ENCODE results near the gene DNAL1. TPM values are rescaled to one million over a fixed set of nuclear protein-coding genes. Genes with fewer than 3 reads are reported as not detected.

Gene DNAL1
- total RNA-seq, 2 donors from 2014 or later: 14.0 to 16.4 TPM

GRCh38 chr14:73718418-73719251 lies 73.8 kb downstream of the DNAL1 start:
- ATAC-seq (no peak), DNase-seq (no peak)
- intact Hi-C loops (cut with DNase I): no loop called here

- ATAC-seq (no peak), DNase-seq (no peak)
- intact Hi-C loops (cut with DNase I): no loop called here
These were observed 74.6 kb downstream of the DNAL1 start for GRCh38 chr14:73719361-73719760.

- no peak for ATAC-seq
These were observed 75.0 kb downstream of the DNAL1 start for GRCh38 chr14:73719791-73720190.

GRCh38 chr14:73720636-73721035 lies 75.8 kb downstream of the DNAL1 start:
- ATAC-seq (no peak), DNase-seq (no peak)
- intact Hi-C loops (cut with DNase I): loop anchor here in 1 of 2 donors (10.0 kb wide), 1 partner anchor 64 kb away; no protein-coding TSS in a partner anchor

More at GRCh38 chr14:73719791-73720190, 75.0 kb downstream of the DNAL1 start:
- intact Hi-C loops (cut with DNase I): loop anchor here in 1 of 2 donors (10.0 kb wide), 1 partner anchor 65 kb away; no protein-coding TSS in a partner anchor
- no peak for DNase-seq

- ATAC-seq (no peak), DNase-seq (no peak)
- intact Hi-C loops (cut with DNase I): loop anchor here in 1 of 2 donors (10.0 kb wide), 1 partner anchor 64 kb away; no protein-coding TSS in a partner anchor
These were observed 76.5 kb downstream of the DNAL1 start for GRCh38 chr14:73721101-73721821.

GRCh38 chr14:73722581-73722980 lies 77.8 kb downstream of the DNAL1 start:
- ATAC-seq (no peak), DNase-seq (no peak)
- intact Hi-C loops (cut with DNase I): loop anchor here in 1 of 2 donors (10.0 kb wide), 1 partner anchor 62 kb away; no protein-coding TSS in a partner anchor

- no peak for DNase-seq
- ATAC-seq: no peak
- intact Hi-C loops (cut with DNase I): loop anchor here in 1 of 2 donors (10.0 kb wide), 1 partner anchor 61 kb away; no protein-coding TSS in a partner anchor
These were observed 78.6 kb downstream of the DNAL1 start for GRCh38 chr14:73723406-73723796.

GRCh38 chr14:73723797-73724661 lies 79.2 kb downstream of the DNAL1 start:
- intact Hi-C loops (cut with DNase I): loop anchor here in 1 of 2 donors (10.0 kb wide), 1 partner anchor 61 kb away; no protein-coding TSS in a partner anchor
- peak; percentile 73 to 81 for ATAC-seq
- DNase-seq: peak; percentile 85

GRCh38 chr14:73724696-73725095 lies 79.9 kb downstream of the DNAL1 start:
- no peak for ATAC-seq
- intact Hi-C loops (cut with DNase I): loop anchor here (5.0 to 10.0 kb wide), 2 partner anchors 60 to 103 kb away; no protein-coding TSS in a partner anchor
- no peak for DNase-seq

- DNase-seq (no peak), ATAC-seq (peak in 1 of 2 donors; percentile 31)
- intact Hi-C loops (cut with DNase I): loop anchor here (5.0 to 10.0 kb wide), 2 partner anchors 59 to 102 kb away; no protein-coding TSS in a partner anchor
These were observed 80.6 kb downstream of the DNAL1 start for GRCh38 chr14:73725116-73726024.

- DNase-seq (no peak), ATAC-seq (no peak)
- intact Hi-C loops (cut with DNase I): loop anchor here (5.0 to 10.0 kb wide), 2 partner anchors 59 to 101 kb away; no protein-coding TSS in a partner anchor
These were observed 81.5 kb downstream of the DNAL1 start for GRCh38 chr14:73726025-73726961.

GRCh38 chr14:73727166-73727565 lies 82.4 kb downstream of the DNAL1 start:
- DNase-seq (no peak), ATAC-seq (no peak)
- intact Hi-C loops (cut with DNase I): loop anchor here (5.0 to 10.0 kb wide), 2 partner anchors 58 to 100 kb away; no protein-coding TSS in a partner anchor

GRCh38 chr14:73728717-73729330 lies 84.0 kb downstream of the DNAL1 start:
- peak; percentile 89 for DNase-seq
- intact Hi-C loops (cut with DNase I): loop anchor here (1.0 to 10.0 kb wide), 4 partner anchors 30 to 98 kb away; no protein-coding TSS in a partner anchor
- peak; percentile 60 to 62 for ATAC-seq

- intact Hi-C loops (cut with DNase I): loop anchor here (2.0 to 10.0 kb wide), 3 partner anchors 29 to 98 kb away; no protein-coding TSS in a partner anchor
- ATAC-seq (no peak), DNase-seq (no peak)
These were observed 84.9 kb downstream of the DNAL1 start for GRCh38 chr14:73729556-73730265.

GRCh38 chr14:73731111-73731510 lies 86.3 kb downstream of the DNAL1 start:
- DNase-seq (no peak), ATAC-seq (peak in 1 of 2 donors; percentile 28)
- intact Hi-C loops (cut with DNase I): loop anchor here in 1 of 2 donors (10.0 kb wide), 1 partner anchor 54 kb away; no protein-coding TSS in a partner anchor

Measured in left cardiac atrium (tissue), 4 donors.